GM12872 (cell line): ENCODE data around the gene ZSCAN1.

Experiments used
- TF ChIP-seq, protein P1 (sequence below): IDR thresholded peaks from 3 replicates; pipeline ENCODE4 v1.5.1; 2011; ENCODE audit warnings: low read depth, mild to moderate bottlenecking, low read length, moderate library complexity; ENCODE audit not compliant: insufficient read depth

The ZSCAN1 gene

DNA sequence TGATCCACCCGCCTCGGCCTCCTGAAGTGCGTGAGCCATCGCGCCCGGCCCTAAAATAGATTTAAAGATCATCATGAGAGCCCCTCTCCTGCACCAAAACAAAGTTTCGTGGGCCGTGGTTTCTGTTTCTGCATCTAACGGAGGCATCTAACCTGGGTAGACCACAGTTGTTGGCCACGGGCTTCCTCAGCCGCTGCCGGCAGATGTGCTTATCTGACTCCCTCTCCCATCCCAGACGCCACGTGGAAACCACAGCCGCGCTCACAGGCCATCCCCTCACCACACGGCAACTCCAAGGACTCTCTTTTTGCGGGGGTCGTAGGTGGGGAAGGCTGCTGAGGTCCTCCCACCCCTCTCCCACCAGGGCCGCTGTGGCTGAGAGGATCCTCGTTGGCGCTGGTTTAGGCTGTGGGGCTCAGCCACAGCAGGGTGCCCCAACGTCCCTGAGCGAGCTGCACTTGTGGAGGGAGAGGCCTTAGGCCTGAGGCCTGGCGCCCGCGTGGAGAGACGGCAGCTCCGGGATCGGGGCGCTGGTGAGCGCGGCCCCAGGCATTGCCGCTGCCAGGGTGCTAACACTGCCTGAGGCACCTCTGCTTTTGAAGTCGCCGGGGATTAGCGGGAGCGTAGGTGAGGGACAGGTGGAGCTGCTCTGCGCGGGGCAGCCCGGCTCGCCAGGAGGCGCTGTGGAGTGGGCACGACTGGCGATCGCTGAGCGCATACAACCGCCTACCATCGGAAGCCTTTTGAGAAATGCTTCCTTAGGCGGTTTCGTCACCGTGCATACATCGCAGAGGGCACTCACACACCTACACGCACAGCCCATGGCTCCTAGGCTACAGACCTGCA is 8.9 kb downstream of the ZSCAN1 start:
- TF ChIP-seq, protein P1, sequence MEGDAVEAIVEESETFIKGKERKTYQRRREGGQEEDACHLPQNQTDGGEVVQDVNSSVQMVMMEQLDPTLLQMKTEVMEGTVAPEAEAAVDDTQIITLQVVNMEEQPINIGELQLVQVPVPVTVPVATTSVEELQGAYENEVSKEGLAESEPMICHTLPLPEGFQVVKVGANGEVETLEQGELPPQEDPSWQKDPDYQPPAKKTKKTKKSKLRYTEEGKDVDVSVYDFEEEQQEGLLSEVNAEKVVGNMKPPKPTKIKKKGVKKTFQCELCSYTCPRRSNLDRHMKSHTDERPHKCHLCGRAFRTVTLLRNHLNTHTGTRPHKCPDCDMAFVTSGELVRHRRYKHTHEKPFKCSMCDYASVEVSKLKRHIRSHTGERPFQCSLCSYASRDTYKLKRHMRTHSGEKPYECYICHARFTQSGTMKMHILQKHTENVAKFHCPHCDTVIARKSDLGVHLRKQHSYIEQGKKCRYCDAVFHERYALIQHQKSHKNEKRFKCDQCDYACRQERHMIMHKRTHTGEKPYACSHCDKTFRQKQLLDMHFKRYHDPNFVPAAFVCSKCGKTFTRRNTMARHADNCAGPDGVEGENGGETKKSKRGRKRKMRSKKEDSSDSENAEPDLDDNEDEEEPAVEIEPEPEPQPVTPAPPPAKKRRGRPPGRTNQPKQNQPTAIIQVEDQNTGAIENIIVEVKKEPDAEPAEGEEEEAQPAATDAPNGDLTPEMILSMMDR: no peak

GRCh38 chr19:58044391-58044790 is 10.6 kb downstream of the ZSCAN1 start:
- TF ChIP-seq, protein P1: no peak

GRCh38 chr19:58044886-58045285 is 11.1 kb downstream of the ZSCAN1 start:
- TF ChIP-seq, protein P1: no peak

DNA sequence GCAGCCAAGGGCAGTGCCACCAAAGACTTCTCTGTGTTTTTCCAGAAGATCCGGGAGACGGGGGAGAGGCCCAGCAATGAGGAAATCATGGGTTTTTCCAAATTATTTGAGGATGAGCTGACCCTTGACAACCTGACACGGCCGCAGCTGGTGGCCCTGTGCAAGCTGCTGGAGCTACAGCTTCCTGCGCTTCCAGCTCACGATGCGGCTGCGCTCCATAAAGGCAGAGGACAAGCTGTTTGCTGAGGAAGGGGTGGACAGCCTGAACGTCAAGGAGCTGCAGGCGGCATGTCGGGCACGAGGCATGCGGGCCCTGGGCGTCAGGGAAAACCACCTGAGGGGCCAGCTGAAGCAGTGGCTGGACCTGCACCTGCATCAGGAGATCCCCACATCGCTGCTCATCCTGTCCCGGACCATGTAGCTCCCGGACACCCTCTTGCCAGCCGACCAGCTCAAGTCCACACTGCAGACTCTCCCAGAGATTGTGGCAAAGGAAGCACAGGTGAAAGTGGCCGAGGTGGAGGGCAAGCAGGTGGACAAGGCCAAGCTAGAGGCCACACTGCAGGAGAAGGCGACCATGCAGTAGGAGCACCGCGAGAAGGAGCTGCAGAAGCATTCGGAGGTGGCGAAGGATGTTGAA is 11.7 kb downstream of the ZSCAN1 start:
- TF ChIP-seq, protein P1: no peak

DNA sequence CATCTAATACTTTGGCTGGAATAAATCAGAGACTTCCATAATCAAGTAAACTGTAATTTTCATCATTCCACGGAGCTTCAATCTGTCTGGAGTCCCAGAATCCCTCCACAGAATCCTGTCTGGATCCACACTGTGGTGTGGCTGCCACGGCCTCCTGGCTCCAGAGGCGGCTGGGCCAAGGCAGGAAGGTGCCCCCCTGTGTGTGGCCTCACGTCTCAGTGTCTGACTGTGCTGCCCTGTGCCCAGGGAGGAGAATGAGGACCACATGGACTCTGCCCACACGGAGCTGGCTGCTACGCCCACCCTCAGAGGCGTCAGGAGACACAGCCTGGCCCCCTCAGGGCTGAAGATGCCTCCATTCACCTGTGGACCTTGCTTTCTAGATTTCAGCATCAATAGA is 13.0 kb downstream of the ZSCAN1 start:
- TF ChIP-seq, protein P1: no peak

- TF ChIP-seq, protein P1: no peak
These were observed 13.8 kb downstream of the ZSCAN1 start for GRCh38 chr19:58047672-58048071.

GRCh38 chr19:58052256-58052655 is 18.4 kb downstream of the ZSCAN1 start:
- TF ChIP-seq, protein P1: no peak
